Endothelial cell of umbilical vein (primary cell): ENCODE measurements around the gene KCNMA1. TPM values are rescaled to one million over a fixed set of nuclear protein-coding genes. Genes with fewer than 3 reads are reported as not detected.

ENCODE experiments used
- BruUV-seq: library from RNA; stranded (reverse); fragments of 400-500 nt; replicated peaks from 2 replicates; lab custom pipeline; 2021; lab: Mats Ljungman, UMichigan
- CTCF ChIA-PET: fragments of 300-600, 350-600 bp; sonication (Branson Sonifier 250); formaldehyde crosslinking; loops from one replicate; lab custom pipeline; 2021; ENCODE audit warnings: antibody characterized with exemption, inconsistent platforms; lab: Charles Lee
- POLR2A ChIA-PET: fragments of 300-600, 350-600 bp; sonication (Branson Sonifier 250); formaldehyde crosslinking; loops from one replicate; lab custom pipeline; 2021; ENCODE audit warnings: antibody characterized with exemption, inconsistent platforms; lab: Charles Lee
- DNase-seq: peaks from one replicate; pipeline ENCODE4 v3.0.0-alpha.2; 2011; ENCODE audit warnings: low read depth, low spot score
- FAIRE-seq: peaks from 2 replicates; lab custom pipeline; 2011; peaks lifted over from hg19 to GRCh38; lab: Jason Lieb, UNC
- H2AFZ ChIP-seq: 2 replicates; pipeline ENCODE4 v1.6.0; 2012; ENCODE audit warnings: low read depth, low read length, control low read depth, inconsistent platforms
- H3K27ac ChIP-seq: 2 replicates; pipeline ENCODE4 v1.5.1; 2011; ENCODE audit warnings: low read depth, mild to moderate bottlenecking, control low read depth, low read length, moderate library complexity; ENCODE audit not compliant: insufficient read depth
- H3K27me3 ChIP-seq, 2 experiments: 2 replicates each; pipeline versions ENCODE4 v1.6.0 to v1.6.1; 2011; ENCODE audit warnings: low read length in 2 of 2, mixed read lengths in 1 of 2; ENCODE audit not compliant: control insufficient read depth in 2 of 2, insufficient read depth in 2 of 2
- H3K36me3 ChIP-seq, 2 experiments: 2 replicates in 1 of 2; 3 replicates in 1 of 2; pipeline ENCODE4 v1.5.1; 2011; ENCODE audit warnings: low read length in 2 of 2, mild to moderate bottlenecking in 1 of 2, moderate library complexity in 1 of 2; ENCODE audit not compliant: control insufficient read depth in 2 of 2, insufficient read depth in 2 of 2; ENCODE audit errors: extremely low read depth in 1 of 2
- H3K4me1 ChIP-seq: 3 replicates; pipeline ENCODE4 v1.5.1; 2011; ENCODE audit warnings: mild to moderate bottlenecking, low read length; ENCODE audit not compliant: control insufficient read depth, insufficient read depth; ENCODE audit errors: extremely low read depth
- H3K4me2 ChIP-seq: 2 replicates; pipeline ENCODE4 v1.6.1; 2011; ENCODE audit warnings: low read length, control low read depth, mixed read lengths; ENCODE audit not compliant: insufficient read depth
- H3K4me3 ChIP-seq, 3 experiments: fragments of 200-600 bp in 1 of 3; sonication (generic), shearing (Covaris generic) in 1 of 3; replicated peaks in 1 of 3; 2 replicates each; pipeline ENCODE4 v1.5.1; 2011 to 2016; ENCODE audit warnings: control low read depth in 3 of 3, low read length in 3 of 3, mild to moderate bottlenecking in 2 of 3, inconsistent platforms in 1 of 3, low read depth in 1 of 3, moderate library complexity in 1 of 3; ENCODE audit not compliant: insufficient read depth in 1 of 3
- H3K79me2 ChIP-seq: 2 replicates; pipeline ENCODE4 v1.6.0; 2012; ENCODE audit warnings: low read length, inconsistent platforms; ENCODE audit not compliant: control insufficient read depth, insufficient read depth
- H3K9ac ChIP-seq: replicated peaks from 2 replicates; pipeline ENCODE3; 2011; ENCODE audit warnings: low read length, control low read depth; ENCODE audit not compliant: insufficient read depth; ENCODE audit errors: extremely low read depth
- H3K9me1 ChIP-seq: replicated peaks from 3 replicates; pipeline ENCODE4 v1.6.0; 2011; ENCODE audit warnings: mild to moderate bottlenecking, low read length; ENCODE audit not compliant: control insufficient read depth, insufficient read depth; ENCODE audit errors: extremely low read depth
- H3K9me3 ChIP-seq: replicated peaks from 2 replicates; pipeline ENCODE4 v1.5.1; 2012; ENCODE audit warnings: low read length, inconsistent platforms; ENCODE audit not compliant: control insufficient read depth, insufficient read depth
- H4K20me1 ChIP-seq: replicated peaks from 2 replicates; pipeline ENCODE3; 2011; ENCODE audit warnings: mild to moderate bottlenecking, low read length; ENCODE audit not compliant: control insufficient read depth, insufficient read depth; ENCODE audit errors: extremely low read depth
- EZH2 ChIP-seq: IDR thresholded peaks from 2 replicates; pipeline ENCODE4 v1.6.1; 2012; ENCODE audit warnings: borderline replicate concordance, low read depth, mild to moderate bottlenecking, moderate library complexity, low read length, inconsistent platforms; ENCODE audit not compliant: severe bottlenecking
- FOS ChIP-seq: IDR thresholded peaks from 2 replicates; pipeline ENCODE4 v1.6.1; 2011; ENCODE audit warnings: mild to moderate bottlenecking, low read length, moderate library complexity, borderline replicate concordance; ENCODE audit not compliant: insufficient read depth
- GATA2 ChIP-seq: IDR thresholded peaks from 2 replicates; pipeline ENCODE4 v1.7.0; 2011; ENCODE audit warnings: low read depth, mild to moderate bottlenecking, moderate library complexity, mixed read lengths, low read length; ENCODE audit not compliant: insufficient read length, insufficient read depth
- JUN ChIP-seq: IDR thresholded peaks from 2 replicates; pipeline ENCODE4 v1.6.1; 2011; ENCODE audit warnings: borderline replicate concordance, low read depth; ENCODE audit not compliant: insufficient read length, insufficient read depth
- MYC ChIP-seq: IDR thresholded peaks from one replicate; pipeline ENCODE4 v1.6.1; 2011; ENCODE audit warnings: mild to moderate bottlenecking, low read depth, low read length
- POLR2A ChIP-seq: IDR thresholded peaks from 2 replicates; pipeline ENCODE4 v1.6.1; 2012; ENCODE audit warnings: low read depth, mild to moderate bottlenecking, control low read depth, low read length
- POLR2AphosphoS5 ChIP-seq: IDR thresholded peaks from 2 replicates; pipeline ENCODE4 v1.6.1; 2012; ENCODE audit warnings: low read depth, mild to moderate bottlenecking, control low read depth, low read length, moderate library complexity; ENCODE audit not compliant: insufficient read depth
- dilution Hi-C: fragments of 300-500 bp; cut with MboI; formaldehyde crosslinking; loops from one replicate; pipeline ENCODE4 v1.15.0; 2019; ENCODE audit warnings: low sequenced_read_pairs; ENCODE audit not compliant: extremely low pct_ligation_motif_present
- intact Hi-C: fragments of 100-400 bp; cut with micrococcal nuclease; formaldehyde crosslinking; loops from one replicate; pipeline ENCODE4 v1.10.0; 2022
- polyA plus RNA-seq, 4 experiments: library from polyadenylated mRNA; depleted of rRNA in 3 of 4; stranded (reverse) in 3 of 4; unstranded in 1 of 4; fragments of >200 nt; gene quantifications; 2 replicates each; pipeline versions ENCODE4 v1.2.1 to v1.2.3, GENCODE V29; 2011 to 2012; ENCODE audit warnings: missing spikeins in 1 of 4
- total RNA-seq: library from RNA; stranded (reverse); gene quantifications from 2 replicates; pipeline ENCODE4 v1.2.3, GENCODE V29; 2021
- TF ChIP-seq, protein P1 (sequence below), 2 donors: IDR thresholded peaks; 1 replicate in 1 of 2; 2 replicates in 1 of 2; pipeline ENCODE4 v1.5.1; 2011; ENCODE audit warnings: low read length in 2 of 2, mild to moderate bottlenecking in 2 of 2, moderate library complexity in 2 of 2, control low read depth in 1 of 2, inconsistent platforms in 1 of 2, low read depth in 1 of 2; ENCODE audit not compliant: insufficient read depth in 1 of 2; ENCODE audit errors: extremely low read depth in 1 of 2
- TF ChIP-seq, protein P2 (sequence below): IDR thresholded peaks from 2 replicates; pipeline ENCODE4 v1.6.1; 2011; ENCODE audit not compliant: insufficient read depth, insufficient read length

Gene KCNMA1
- total and polyA plus RNA-seq, 2 donors (not counting 3 experiments of a cell fraction or from before 2014, with no cell fraction given), result 0.10 to 0.82 TPM

DNA sequence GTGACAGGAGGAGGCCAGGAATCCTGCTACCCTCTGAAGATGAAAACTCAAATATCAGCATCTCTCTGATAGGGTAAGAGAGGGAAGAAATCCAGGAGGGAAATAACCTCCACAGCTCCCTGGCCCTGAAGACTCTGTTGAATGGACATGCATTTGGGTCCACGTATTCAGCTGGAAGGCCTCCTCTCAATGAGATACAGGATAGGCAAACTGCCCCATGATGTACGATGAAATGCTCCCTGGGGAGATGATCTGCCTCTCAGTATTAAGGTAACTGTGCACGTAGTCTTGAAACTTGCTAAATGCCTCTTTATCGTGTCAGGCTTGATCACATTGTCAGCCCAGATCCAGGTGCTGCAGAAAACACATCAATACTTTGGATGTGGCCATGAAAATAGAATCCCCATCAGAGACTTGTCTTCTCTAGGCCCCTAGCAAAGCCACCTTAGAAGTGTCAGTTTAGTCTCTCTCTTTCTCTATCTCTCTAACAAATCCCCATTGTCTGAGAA is 384.0 kb downstream of the KCNMA1 start:
- no peak for FAIRE-seq
- H3K4me1 ChIP-seq, result no peaks in the 10 kb centered on the region
- no peaks in the 10 kb centered on the region for H3K9me1 ChIP-seq
- no peaks in the 10 kb centered on the region for H4K20me1 ChIP-seq
- H3K9ac ChIP-seq, result no peak overlapping the region
- dilution Hi-C loops, result no loop called here
- H3K36me3 ChIP-seq, result no peaks in the 10 kb centered on the region
- no peak overlapping the region for H3K27ac ChIP-seq
- ChIA-PET POLR2A (no interaction called here), CTCF (interaction anchor here (0.6 to 7.3 kb wide), 7 partner anchors 22 to 503 kb away, joined by 3 to 114 read pairs (median 4); no protein-coding TSS in a partner anchor)
- H3K4me2 ChIP-seq, result no peak overlapping the region
- DNase-seq, result no peak
- H2AFZ ChIP-seq, result no peak overlapping the region
- peaks cover 0 to 2% of the 10 kb centered on the region in 2 experiments for H3K27me3 ChIP-seq
- no peaks in the 10 kb centered on the region for H3K79me2 ChIP-seq
- H3K9me3 ChIP-seq, result no peaks in the 10 kb centered on the region
- H3K4me3 ChIP-seq, result no peak overlapping the region
- intact Hi-C loops, result loop anchor here (5.0 kb wide), 2 partner anchors 139 to 239 kb away; no protein-coding TSS in a partner anchor
- TF ChIP-seq EZH2 (no peak), JUN (no peak), GATA2 (no peak), MYC (no peak), POLR2AphosphoS5 (no peak), FOS (no peak), POLR2A (no peak)
- TF ChIP-seq, protein P1, sequence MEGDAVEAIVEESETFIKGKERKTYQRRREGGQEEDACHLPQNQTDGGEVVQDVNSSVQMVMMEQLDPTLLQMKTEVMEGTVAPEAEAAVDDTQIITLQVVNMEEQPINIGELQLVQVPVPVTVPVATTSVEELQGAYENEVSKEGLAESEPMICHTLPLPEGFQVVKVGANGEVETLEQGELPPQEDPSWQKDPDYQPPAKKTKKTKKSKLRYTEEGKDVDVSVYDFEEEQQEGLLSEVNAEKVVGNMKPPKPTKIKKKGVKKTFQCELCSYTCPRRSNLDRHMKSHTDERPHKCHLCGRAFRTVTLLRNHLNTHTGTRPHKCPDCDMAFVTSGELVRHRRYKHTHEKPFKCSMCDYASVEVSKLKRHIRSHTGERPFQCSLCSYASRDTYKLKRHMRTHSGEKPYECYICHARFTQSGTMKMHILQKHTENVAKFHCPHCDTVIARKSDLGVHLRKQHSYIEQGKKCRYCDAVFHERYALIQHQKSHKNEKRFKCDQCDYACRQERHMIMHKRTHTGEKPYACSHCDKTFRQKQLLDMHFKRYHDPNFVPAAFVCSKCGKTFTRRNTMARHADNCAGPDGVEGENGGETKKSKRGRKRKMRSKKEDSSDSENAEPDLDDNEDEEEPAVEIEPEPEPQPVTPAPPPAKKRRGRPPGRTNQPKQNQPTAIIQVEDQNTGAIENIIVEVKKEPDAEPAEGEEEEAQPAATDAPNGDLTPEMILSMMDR (IDR thresholded peaks at IDR 0.05; ENCODE audit: extremely low read depth in 1 of 2, insufficient read depth in 1 of 2, low read depth in 1 of 2, low read length in 2 of 2), result no peak
- TF ChIP-seq, protein P2, sequence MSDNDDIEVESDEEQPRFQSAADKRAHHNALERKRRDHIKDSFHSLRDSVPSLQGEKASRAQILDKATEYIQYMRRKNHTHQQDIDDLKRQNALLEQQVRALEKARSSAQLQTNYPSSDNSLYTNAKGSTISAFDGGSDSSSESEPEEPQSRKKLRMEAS, result no peak
- BruUV-seq, result no TSS peak
